T1000 (cell line): ENCODE results near the gene OR2A12.
"Not testable (repeated sequence)": the region's sequence is repeated elsewhere in the genome, so short reads cannot be mapped to it uniquely, and the experiment has no call there.

Source experiments
- DNase-seq: peaks from one replicate; lab custom pipeline; 2025; ENCODE audit warnings: mixed read lengths; lab: John Stamatoyannopoulos, UW

Gene OR2A12

DNA sequence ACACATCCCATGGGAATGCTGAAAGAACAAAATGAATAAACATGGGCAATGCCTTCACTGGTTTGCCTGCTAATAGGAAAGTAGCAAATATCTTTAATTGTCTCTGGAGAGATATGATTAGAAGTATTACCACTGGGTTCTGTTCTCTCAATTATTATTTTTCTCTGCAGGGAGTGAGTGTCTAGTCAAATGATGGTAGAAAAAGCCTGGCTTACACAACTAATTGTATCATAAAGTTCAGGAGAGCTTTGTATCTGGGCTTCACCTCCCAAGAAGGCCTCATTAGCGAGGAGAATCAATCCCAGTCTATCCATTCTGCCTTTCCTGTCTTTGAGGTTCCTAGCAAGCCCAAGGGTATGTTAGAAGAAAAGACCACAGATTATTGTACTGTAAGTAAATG is 36.8 kb downstream of the OR2A12 start, which contains the start of gene OR2A14:
OR2A14 (plus strand) TSS at position 301 of the 400 bp plus-strand sequence. CDS start 5,937 bp downstream, outside the sequence.
- DNase-seq = no peak

DNA sequence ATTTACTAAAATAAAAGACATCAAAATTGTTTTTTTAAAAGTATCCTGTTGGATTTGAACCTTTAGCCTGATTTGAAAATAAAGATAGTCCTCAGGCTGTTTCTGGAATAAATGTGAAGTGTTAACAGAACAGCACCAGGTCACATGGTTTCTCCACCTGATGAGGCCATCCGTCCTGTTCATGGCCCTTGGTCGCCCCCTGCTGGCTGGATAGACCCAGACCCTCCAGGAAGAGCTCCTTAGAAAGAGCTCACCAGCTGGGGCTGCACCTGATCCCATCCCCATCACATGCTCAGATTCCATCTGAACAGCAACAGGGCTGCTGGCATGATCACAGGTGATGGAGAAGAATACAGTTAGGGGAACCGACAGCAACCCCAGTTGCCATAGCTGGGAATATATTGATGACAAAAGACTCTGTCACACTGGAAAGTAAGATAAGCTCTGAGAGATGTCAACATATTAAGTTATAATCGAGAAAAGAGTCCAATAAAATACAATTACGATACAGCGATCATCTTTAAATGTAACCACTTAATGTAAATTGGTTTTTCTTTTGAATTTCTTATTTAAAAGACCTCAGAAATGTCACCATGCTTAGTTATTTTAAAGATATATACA is 41.7 kb downstream of the OR2A12 start:
- DNase-seq = peak; percentile 43

DNA sequence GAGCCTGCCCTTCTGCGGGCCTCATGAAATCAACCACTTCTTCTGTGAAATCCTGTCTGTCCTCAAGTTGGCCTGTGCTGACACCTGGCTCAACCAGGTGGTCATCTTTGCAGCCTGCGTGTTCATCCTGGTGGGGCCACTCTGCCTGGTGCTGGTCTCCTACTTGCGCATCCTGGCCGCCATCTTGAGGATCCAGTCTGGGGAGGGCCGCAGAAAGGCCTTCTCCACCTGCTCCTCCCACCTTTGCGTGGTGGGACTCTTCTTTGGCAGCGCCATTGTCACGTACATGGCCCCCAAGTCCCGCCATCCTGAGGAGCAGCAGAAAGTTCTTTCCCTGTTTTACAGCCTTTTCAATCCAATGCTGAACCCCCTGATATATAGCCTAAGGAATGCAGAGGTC is 43.5 kb downstream of the OR2A12 start:
- not testable (repeated sequence) for DNase-seq

DNA sequence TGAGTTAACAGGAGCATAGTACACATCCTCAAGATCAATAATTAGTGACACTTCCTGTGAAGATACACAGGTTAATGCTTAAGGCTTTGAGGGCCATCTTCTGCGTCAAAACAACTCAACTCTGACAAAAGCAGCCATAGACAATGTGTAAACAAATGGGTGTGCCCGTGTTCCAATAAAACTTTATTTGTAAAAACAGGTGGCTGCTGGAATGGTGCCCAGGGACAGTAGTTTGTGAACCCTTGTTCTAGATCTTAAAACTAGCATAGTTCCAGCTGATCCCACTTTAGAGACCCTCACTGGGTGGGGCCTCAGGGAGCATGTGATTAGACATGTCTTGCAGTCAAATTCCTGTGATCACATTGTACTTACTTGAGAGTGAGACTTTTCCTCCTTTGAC is 44.7 kb downstream of the OR2A12 start:
- DNase-seq = no peak

DNA sequence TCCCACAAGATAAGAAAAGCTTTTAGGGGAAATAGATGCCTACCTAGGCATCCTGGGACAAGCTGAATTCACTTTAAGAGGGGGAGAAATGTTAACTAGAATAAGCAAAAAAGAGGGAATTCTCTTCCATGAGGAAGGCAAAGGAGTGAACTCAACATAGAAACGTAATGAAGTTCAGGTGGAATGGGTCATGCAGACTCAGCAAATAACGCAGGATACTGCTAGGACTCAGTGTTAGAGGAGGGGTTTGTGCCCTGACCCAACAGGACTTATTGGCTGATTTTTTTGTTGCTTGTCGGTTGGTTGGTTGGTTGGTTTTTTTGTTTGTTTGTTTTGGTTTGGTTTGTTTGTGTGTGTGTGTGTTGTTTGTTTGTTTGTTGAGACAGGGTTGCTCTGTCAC is 46.2 kb downstream of the OR2A12 start:
- DNase-seq = no peak

DNA sequence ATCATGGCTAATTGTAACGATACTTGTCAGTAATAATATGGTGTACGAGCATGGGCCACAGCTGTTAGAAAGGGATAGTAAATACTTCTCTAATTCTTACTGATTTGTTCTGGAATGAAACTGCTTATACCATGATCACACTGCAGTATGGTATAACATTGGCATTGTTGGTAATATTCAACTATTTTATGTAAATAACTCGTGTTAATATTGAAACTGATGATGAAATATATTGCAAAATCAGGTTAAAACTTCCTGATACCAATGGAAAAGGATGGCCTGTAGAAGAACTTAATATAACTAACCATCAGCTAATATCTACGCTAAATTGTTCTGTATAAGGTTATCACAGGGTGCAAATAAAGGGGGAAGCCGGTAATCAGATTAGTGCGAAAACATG is 47.2 kb downstream of the OR2A12 start:
- DNase-seq = no peak

DNA sequence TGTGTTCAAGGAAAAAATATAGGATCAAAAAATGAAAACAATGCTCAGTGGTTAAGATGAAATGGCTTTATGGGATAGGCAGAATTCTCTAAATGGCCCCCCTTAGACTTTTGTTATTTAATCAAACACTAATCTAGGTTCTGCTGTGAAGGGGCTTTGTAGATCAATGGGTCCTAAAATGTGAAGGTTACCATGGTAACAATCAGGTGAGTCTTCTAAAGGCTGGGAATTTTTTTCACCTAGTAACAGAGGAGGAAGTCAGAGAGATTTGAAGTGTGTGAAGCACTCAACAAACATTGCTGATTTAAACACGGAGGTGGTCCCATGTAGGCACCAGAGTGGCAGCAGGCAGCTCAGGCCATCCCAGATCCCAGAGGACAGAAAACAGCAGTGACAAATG is 48.0 kb downstream of the OR2A12 start:
- DNase-seq = no peak

DNA sequence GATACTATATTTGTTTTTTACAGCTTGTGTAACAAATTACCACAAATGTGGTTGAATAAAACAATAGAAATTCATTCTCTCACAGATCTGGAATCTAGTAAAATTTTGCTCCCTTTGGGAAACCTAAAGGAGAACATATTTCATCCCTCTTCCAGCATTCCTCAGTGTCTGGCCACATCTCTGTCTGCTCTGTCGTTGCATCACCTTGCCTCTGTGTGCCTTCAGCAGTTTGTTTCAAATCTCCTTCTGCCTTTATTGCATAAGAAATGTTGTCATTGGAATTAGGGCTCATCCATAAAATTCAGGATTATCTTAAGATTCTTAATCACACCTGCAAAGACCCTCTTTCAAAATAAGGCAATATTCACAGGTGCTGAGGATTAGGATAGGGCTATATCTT is 51.4 kb downstream of the OR2A12 start:
- no peak for DNase-seq

DNA sequence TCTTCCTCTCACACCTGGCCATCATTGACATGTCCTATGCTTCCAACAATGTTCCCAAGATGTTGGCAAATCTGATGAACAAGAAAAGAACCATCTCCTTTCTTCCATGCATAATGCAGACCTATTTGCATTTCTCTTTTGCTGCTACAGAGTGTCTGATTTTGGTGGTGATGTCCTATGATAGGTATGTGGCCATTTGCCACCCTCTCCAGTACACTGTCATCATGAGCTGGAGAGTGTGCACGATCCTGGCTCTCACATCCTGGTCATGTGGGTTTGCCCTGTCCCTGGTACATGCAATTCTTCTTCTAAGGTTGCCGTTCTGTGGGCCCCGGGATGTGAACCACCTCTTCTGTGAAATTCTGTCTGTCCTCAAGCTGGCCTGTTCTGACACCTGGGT is 56.1 kb downstream of the OR2A12 start:
- DNase-seq = no peak

DNA sequence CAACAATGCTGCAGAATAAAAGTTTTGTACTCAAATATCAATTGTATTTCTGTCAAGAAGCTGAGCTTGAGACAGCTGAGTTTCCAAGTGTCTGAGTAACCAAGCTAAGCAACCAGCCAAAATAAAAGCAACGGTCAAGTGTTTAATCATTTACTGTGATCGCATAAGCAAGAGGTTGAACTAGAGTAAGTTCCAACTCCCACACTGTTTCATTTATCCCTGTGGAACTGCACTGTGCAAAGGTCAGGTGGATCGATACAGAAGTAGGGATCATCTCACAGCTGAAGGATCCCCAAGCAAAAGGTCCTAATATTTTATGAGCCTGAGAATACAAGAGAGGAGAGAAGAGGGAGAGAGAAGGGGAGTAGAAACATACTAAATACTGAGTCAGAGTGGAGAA is 58.3 kb downstream of the OR2A12 start:
- DNase-seq = no peak

DNA sequence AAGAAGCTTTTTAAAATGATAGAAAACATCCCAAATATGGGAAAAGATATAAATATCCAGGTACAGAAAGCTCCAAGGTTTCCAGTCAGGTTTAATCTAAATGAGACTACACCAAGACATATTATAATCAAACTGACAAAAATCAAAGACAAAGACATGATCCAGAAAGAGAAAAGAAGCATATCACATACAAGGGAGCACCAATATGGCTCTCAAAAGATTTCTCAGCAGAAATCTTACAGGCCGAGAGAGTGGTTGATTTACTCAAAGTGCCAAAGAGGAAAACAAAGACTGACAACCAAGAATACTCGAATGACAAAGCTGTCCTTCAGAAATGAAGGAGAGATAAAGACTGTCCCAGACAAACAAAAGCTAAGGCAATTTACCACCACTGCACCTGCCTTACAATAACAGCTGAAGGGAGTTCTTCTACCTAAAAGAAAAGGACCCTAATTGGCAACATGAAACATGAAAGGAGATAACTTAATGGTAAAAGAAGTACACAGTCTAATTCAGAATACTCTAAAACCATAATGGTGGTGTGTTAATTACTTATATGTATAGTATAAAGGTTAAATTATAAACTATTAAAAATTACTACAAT is 62.2 kb downstream of the OR2A12 start:
- no peak for DNase-seq
